ENCODE measurements around the gene WFIKKN1.

DNA sequence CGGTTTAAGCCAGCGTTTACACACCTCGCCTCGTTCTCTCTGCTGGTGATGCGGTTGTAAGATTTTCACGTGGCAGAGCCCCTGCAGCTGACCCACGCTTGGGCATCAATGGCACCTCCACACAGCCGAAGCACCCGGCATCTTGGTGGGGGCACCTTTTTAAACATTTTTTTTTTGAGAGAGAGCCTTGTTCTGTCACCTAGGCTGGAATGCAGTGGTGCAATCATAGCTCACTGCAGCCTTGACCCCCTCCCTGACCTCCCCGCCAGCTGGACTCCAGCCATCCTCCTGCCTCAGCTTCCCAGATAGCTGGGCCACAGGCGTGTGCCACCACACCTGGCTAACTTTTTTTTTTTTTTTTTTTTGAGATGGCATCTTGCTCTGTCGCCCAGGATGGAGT is 23.2 kb downstream of the WFIKKN1 start:
- TF ChIP-seq, protein P1, sequence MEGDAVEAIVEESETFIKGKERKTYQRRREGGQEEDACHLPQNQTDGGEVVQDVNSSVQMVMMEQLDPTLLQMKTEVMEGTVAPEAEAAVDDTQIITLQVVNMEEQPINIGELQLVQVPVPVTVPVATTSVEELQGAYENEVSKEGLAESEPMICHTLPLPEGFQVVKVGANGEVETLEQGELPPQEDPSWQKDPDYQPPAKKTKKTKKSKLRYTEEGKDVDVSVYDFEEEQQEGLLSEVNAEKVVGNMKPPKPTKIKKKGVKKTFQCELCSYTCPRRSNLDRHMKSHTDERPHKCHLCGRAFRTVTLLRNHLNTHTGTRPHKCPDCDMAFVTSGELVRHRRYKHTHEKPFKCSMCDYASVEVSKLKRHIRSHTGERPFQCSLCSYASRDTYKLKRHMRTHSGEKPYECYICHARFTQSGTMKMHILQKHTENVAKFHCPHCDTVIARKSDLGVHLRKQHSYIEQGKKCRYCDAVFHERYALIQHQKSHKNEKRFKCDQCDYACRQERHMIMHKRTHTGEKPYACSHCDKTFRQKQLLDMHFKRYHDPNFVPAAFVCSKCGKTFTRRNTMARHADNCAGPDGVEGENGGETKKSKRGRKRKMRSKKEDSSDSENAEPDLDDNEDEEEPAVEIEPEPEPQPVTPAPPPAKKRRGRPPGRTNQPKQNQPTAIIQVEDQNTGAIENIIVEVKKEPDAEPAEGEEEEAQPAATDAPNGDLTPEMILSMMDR (IDR thresholded peaks at IDR 0.05): no peak
- TF ChIP-seq, protein P2, sequence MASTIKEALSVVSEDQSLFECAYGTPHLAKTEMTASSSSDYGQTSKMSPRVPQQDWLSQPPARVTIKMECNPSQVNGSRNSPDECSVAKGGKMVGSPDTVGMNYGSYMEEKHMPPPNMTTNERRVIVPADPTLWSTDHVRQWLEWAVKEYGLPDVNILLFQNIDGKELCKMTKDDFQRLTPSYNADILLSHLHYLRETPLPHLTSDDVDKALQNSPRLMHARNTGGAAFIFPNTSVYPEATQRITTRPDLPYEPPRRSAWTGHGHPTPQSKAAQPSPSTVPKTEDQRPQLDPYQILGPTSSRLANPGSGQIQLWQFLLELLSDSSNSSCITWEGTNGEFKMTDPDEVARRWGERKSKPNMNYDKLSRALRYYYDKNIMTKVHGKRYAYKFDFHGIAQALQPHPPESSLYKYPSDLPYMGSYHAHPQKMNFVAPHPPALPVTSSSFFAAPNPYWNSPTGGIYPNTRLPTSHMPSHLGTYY (CRISPR knock-in tag; IDR thresholded peaks at IDR 0.05): no peak
- TF ChIP-seq, protein P3, sequence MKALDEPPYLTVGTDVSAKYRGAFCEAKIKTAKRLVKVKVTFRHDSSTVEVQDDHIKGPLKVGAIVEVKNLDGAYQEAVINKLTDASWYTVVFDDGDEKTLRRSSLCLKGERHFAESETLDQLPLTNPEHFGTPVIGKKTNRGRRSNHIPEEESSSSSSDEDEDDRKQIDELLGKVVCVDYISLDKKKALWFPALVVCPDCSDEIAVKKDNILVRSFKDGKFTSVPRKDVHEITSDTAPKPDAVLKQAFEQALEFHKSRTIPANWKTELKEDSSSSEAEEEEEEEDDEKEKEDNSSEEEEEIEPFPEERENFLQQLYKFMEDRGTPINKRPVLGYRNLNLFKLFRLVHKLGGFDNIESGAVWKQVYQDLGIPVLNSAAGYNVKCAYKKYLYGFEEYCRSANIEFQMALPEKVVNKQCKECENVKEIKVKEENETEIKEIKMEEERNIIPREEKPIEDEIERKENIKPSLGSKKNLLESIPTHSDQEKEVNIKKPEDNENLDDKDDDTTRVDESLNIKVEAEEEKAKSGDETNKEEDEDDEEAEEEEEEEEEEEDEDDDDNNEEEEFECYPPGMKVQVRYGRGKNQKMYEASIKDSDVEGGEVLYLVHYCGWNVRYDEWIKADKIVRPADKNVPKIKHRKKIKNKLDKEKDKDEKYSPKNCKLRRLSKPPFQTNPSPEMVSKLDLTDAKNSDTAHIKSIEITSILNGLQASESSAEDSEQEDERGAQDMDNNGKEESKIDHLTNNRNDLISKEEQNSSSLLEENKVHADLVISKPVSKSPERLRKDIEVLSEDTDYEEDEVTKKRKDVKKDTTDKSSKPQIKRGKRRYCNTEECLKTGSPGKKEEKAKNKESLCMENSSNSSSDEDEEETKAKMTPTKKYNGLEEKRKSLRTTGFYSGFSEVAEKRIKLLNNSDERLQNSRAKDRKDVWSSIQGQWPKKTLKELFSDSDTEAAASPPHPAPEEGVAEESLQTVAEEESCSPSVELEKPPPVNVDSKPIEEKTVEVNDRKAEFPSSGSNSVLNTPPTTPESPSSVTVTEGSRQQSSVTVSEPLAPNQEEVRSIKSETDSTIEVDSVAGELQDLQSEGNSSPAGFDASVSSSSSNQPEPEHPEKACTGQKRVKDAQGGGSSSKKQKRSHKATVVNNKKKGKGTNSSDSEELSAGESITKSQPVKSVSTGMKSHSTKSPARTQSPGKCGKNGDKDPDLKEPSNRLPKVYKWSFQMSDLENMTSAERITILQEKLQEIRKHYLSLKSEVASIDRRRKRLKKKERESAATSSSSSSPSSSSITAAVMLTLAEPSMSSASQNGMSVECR (CRISPR knock-in tag; IDR thresholded peaks at IDR 0.05; ENCODE audit: borderline replicate concordance): no peak
- TF ChIP-seq ZNF121 (CRISPR knock-in tag; IDR thresholded peaks at IDR 0.05) (no peak), NR2C2 (CRISPR knock-in tag; IDR thresholded peaks at IDR 0.05) (no peak), CREM (CRISPR knock-in tag; IDR thresholded peaks at IDR 0.05) (no peak), IRF2 (CRISPR knock-in tag; IDR thresholded peaks at IDR 0.05; ENCODE audit: borderline replicate concordance, low read depth) (no peak), ZNF263 (CRISPR knock-in tag; IDR thresholded peaks at IDR 0.05; ENCODE audit: low read depth) (no peak), ETV6 (CRISPR knock-in tag; IDR thresholded peaks at IDR 0.05) (no peak), ESRRA (CRISPR knock-in tag; IDR thresholded peaks at IDR 0.05; ENCODE audit: borderline replicate concordance) (no peak), TEAD4 (CRISPR knock-in tag; IDR thresholded peaks at IDR 0.05) (no peak)
- TF ChIP-seq, protein P4, sequence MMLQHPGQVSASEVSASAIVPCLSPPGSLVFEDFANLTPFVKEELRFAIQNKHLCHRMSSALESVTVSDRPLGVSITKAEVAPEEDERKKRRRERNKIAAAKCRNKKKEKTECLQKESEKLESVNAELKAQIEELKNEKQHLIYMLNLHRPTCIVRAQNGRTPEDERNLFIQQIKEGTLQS (CRISPR knock-in tag; conservative IDR thresholded peaks at IDR 0.05): no peak
- TF ChIP-seq, protein P5, sequence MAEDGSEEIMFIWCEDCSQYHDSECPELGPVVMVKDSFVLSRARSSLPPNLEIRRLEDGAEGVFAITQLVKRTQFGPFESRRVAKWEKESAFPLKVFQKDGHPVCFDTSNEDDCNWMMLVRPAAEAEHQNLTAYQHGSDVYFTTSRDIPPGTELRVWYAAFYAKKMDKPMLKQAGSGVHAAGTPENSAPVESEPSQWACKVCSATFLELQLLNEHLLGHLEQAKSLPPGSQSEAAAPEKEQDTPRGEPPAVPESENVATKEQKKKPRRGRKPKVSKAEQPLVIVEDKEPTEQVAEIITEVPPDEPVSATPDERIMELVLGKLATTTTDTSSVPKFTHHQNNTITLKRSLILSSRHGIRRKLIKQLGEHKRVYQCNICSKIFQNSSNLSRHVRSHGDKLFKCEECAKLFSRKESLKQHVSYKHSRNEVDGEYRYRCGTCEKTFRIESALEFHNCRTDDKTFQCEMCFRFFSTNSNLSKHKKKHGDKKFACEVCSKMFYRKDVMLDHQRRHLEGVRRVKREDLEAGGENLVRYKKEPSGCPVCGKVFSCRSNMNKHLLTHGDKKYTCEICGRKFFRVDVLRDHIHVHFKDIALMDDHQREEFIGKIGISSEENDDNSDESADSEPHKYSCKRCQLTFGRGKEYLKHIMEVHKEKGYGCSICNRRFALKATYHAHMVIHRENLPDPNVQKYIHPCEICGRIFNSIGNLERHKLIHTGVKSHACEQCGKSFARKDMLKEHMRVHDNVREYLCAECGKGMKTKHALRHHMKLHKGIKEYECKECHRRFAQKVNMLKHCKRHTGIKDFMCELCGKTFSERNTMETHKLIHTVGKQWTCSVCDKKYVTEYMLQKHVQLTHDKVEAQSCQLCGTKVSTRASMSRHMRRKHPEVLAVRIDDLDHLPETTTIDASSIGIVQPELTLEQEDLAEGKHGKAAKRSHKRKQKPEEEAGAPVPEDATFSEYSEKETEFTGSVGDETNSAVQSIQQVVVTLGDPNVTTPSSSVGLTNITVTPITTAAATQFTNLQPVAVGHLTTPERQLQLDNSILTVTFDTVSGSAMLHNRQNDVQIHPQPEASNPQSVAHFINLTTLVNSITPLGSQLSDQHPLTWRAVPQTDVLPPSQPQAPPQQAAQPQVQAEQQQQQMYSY (CRISPR knock-in tag; IDR thresholded peaks at IDR 0.05): no peak
- TF ChIP-seq, protein P6, sequence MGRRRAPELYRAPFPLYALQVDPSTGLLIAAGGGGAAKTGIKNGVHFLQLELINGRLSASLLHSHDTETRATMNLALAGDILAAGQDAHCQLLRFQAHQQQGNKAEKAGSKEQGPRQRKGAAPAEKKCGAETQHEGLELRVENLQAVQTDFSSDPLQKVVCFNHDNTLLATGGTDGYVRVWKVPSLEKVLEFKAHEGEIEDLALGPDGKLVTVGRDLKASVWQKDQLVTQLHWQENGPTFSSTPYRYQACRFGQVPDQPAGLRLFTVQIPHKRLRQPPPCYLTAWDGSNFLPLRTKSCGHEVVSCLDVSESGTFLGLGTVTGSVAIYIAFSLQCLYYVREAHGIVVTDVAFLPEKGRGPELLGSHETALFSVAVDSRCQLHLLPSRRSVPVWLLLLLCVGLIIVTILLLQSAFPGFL (CRISPR knock-in tag; IDR thresholded peaks at IDR 0.05; ENCODE audit: borderline replicate concordance): no peak
